ENCODE results near the gene WDR59. TPM values are rescaled to one million over a fixed set of nuclear protein-coding genes. Genes with fewer than 3 reads are reported as not detected.

The WDR59 gene
- polyA plus RNA-seq, 1 donor (not counting 4 experiments of a cell fraction or from before 2014, with no cell fraction given), result 59.7 TPM

- Histone ChIP-seq H4K20me1 (ENCODE audit: control insufficient read depth, extremely low read depth, insufficient read depth, low read length) (peaks cover 3% of the 10 kb centered on the region), H3K79me2 (ENCODE audit: control insufficient read depth, insufficient read depth, low read length) (no peaks in the 10 kb centered on the region), H3K4me1 (ENCODE audit: control insufficient read depth, extremely low read depth, insufficient read depth, low read length) (peaks cover 15% of the 10 kb centered on the region), H2AFZ (ENCODE audit: control insufficient read depth, low read length) (no peak overlapping the region), H3K9me1 (ENCODE audit: control insufficient read depth, extremely low read depth, insufficient read depth, low read length) (no peaks in the 10 kb centered on the region), H3K4me3 (ENCODE audit: control insufficient read depth in 2 of 3, extremely low read depth in 1 of 3, insufficient read depth in 2 of 3, low read depth in 1 of 3, low read length in 3 of 3) (no peak overlapping the region), H3K27ac (ENCODE audit: control insufficient read depth, insufficient read depth, low read length) (no peak overlapping the region), H3K36me3 (ENCODE audit: control insufficient read depth in 2 of 2, extremely low read depth in 1 of 2, insufficient read depth in 2 of 2, low read length in 2 of 2) (peaks cover 1 to 16% of the 10 kb centered on the region in 2 experiments), H3K9ac (ENCODE audit: control insufficient read depth, extremely low read depth, insufficient read depth, low read length) (no peak overlapping the region), H3K4me2 (ENCODE audit: control insufficient read depth, extremely low read depth, insufficient read depth, low read depth, low read length) (no peak overlapping the region), H3K9me3 (ENCODE audit: control insufficient read depth, low read depth, low read length) (no peaks in the 10 kb centered on the region), H3K27me3 (ENCODE audit: control insufficient read depth, extremely low read depth, insufficient read depth, low read length) (no peaks in the 10 kb centered on the region)
- FAIRE-seq, result no peak
- TF ChIP-seq EZH2 (IDR thresholded peaks at IDR 0.05; ENCODE audit: low read length) (no peak), CTCF (optimal IDR thresholded peaks at IDR 0.05 in 1 of 3, IDR thresholded peaks at IDR 0.05 in 1 of 3, conservative IDR thresholded peaks at IDR 0.05 in 1 of 3; ENCODE audit: extremely low read depth in 1 of 3, insufficient read depth in 2 of 3, low read length in 3 of 3) (no peak)
- dilution Hi-C loops (cut with MboI; ENCODE audit: extremely low pct_ligation_motif_present, low sequenced_read_pairs), result no loop called here
- no peak for DNase-seq (ENCODE audit: low read depth, low spot score)
Measured at GRCh38 chr16:74874123-74874522, 110.8 kb downstream of the WDR59 start.

GRCh38 chr16:74872302-74872701 lies 112.6 kb downstream of the WDR59 start:
- no peaks in the 10 kb centered on the region for H3K9me3 ChIP-seq (ENCODE audit: control insufficient read depth, low read depth, low read length)
- no peaks in the 10 kb centered on the region for H3K9me1 ChIP-seq (ENCODE audit: control insufficient read depth, extremely low read depth, insufficient read depth, low read length)
- dilution Hi-C loops (cut with MboI; ENCODE audit: extremely low pct_ligation_motif_present, low sequenced_read_pairs), result no loop called here
- no peaks in the 10 kb centered on the region for H3K79me2 ChIP-seq (ENCODE audit: control insufficient read depth, insufficient read depth, low read length)
- H4K20me1 ChIP-seq (ENCODE audit: control insufficient read depth, extremely low read depth, insufficient read depth, low read length), result peaks cover 3% of the 10 kb centered on the region
- no peaks in the 10 kb centered on the region for H3K27me3 ChIP-seq (ENCODE audit: control insufficient read depth, extremely low read depth, insufficient read depth, low read length)
- H3K27ac ChIP-seq (ENCODE audit: control insufficient read depth, insufficient read depth, low read length), result no peak overlapping the region
- DNase-seq (ENCODE audit: low read depth, low spot score) (no peak), FAIRE-seq (no peak)
- no peak overlapping the region for H3K4me2 ChIP-seq (ENCODE audit: control insufficient read depth, extremely low read depth, insufficient read depth, low read depth, low read length)
- no peak overlapping the region for H2AFZ ChIP-seq (ENCODE audit: control insufficient read depth, low read length)
- peaks cover 26% of the 10 kb centered on the region for H3K4me1 ChIP-seq (ENCODE audit: control insufficient read depth, extremely low read depth, insufficient read depth, low read length)
- TF ChIP-seq EZH2 (IDR thresholded peaks at IDR 0.05; ENCODE audit: low read length) (no peak), CTCF (optimal IDR thresholded peaks at IDR 0.05 in 1 of 3, IDR thresholded peaks at IDR 0.05 in 1 of 3, conservative IDR thresholded peaks at IDR 0.05 in 1 of 3; ENCODE audit: extremely low read depth in 1 of 3, insufficient read depth in 2 of 3, low read length in 3 of 3) (no peak)
- no peak overlapping the region for H3K4me3 ChIP-seq (ENCODE audit: control insufficient read depth in 2 of 3, extremely low read depth in 1 of 3, insufficient read depth in 2 of 3, low read depth in 1 of 3, low read length in 3 of 3)
- no peak overlapping the region for H3K9ac ChIP-seq (ENCODE audit: control insufficient read depth, extremely low read depth, insufficient read depth, low read length)
- H3K36me3 ChIP-seq (ENCODE audit: control insufficient read depth in 2 of 2, extremely low read depth in 1 of 2, insufficient read depth in 2 of 2, low read length in 2 of 2), result peaks cover 1 to 11% of the 10 kb centered on the region in 2 experiments

Data from keratinocyte (primary cell).